ENCODE data around the gene POLR1D. TPM values are rescaled to one million over a fixed set of nuclear protein-coding genes. Genes with fewer than 3 reads are reported as not detected.

Gene POLR1D
- total RNA-seq, 1 experiment from 2014 or later: 75.6 TPM

GRCh38 chr13:27631665-27632064, 10.0 kb downstream of the POLR1D start:
- ATAC-seq (no peak), DNase-seq (ENCODE audit: low read depth, low spot score) (no peak)
- intact Hi-C loops (cut with micrococcal nuclease; ENCODE audit: unreplicated experiment) (no loop called here), in situ Hi-C loops (cut with HindIII; ENCODE audit: low pct_unique_long_range_greater_than_20kb, low sequenced_read_pairs) (no loop called here)
- no TSS peak for BruUV-seq (replicated peaks)
- peaks cover 5% of the 10 kb centered on the region for H3K4me1 ChIP-seq (ENCODE audit: control insufficient read depth, insufficient read depth, low read length)
- POLR2A ChIA-PET: no interaction called here
- no peaks in the 10 kb centered on the region for H3K9me3 ChIP-seq (ENCODE audit: control insufficient read depth, insufficient read depth, low read depth, low read length)
- no peaks in the 10 kb centered on the region; the same call in 1 of the 2 replicates for H3K36me3 ChIP-seq (ENCODE audit: control insufficient read depth, insufficient read depth, low read length)
- H3K4me3 ChIP-seq (ENCODE audit: low read depth in 2 of 2, low read length in 2 of 2): no peak overlapping the region
- no peaks in the 10 kb centered on the region for H3K27me3 ChIP-seq (ENCODE audit: control insufficient read depth, insufficient read depth, low read length)
- CTCF ChIA-PET: no interaction called here
- no peak overlapping the region for H3K27ac ChIP-seq (ENCODE audit: low read length)
- TF ChIP-seq SIN3A (IDR thresholded peaks at IDR 0.05; ENCODE audit: borderline replicate concordance, insufficient read depth, low read depth, low read length) (no peak), REST (IDR thresholded peaks at IDR 0.05; ENCODE audit: insufficient read depth in 1 of 2, low read depth in 2 of 2, low read length in 1 of 2) (no peak)

- Histone ChIP-seq H3K27ac (ENCODE audit: low read length) (no peak overlapping the region), H3K27me3 (ENCODE audit: control insufficient read depth, insufficient read depth, low read length) (no peaks in the 10 kb centered on the region), H3K9me3 (ENCODE audit: control insufficient read depth, insufficient read depth, low read depth, low read length) (no peaks in the 10 kb centered on the region), H3K36me3 (ENCODE audit: control insufficient read depth, insufficient read depth, low read length) (no peaks in the 10 kb centered on the region; the same call in 1 of the 2 replicates), H3K4me1 (ENCODE audit: control insufficient read depth, insufficient read depth, low read length) (peaks cover 5% of the 10 kb centered on the region), H3K4me3 (ENCODE audit: low read depth in 2 of 2, low read length in 2 of 2) (no peak overlapping the region)
- DNase-seq (ENCODE audit: low read depth, low spot score) (no peak), ATAC-seq (no peak)
- intact Hi-C loops (cut with micrococcal nuclease; ENCODE audit: unreplicated experiment) (no loop called here), in situ Hi-C loops (cut with HindIII; ENCODE audit: low pct_unique_long_range_greater_than_20kb, low sequenced_read_pairs) (no loop called here)
- POLR2A ChIA-PET: no interaction called here
- CTCF ChIA-PET: no interaction called here
- no peak for TF ChIP-seq REST (IDR thresholded peaks at IDR 0.05; ENCODE audit: insufficient read depth in 1 of 2, low read depth in 2 of 2, low read length in 1 of 2)
- no peak for TF ChIP-seq SIN3A (IDR thresholded peaks at IDR 0.05; ENCODE audit: borderline replicate concordance, insufficient read depth, low read depth, low read length)
- TF ChIP-seq POLR2AphosphoS5 (IDR thresholded peaks at IDR 0.05; ENCODE audit: low read depth, low read length): no peak
- no peak for TF ChIP-seq CTCF (IDR thresholded peaks at IDR 0.05)
- TF ChIP-seq TCF7L2 (IDR thresholded peaks at IDR 0.05; ENCODE audit: low read depth, low read length): no peak
- no TSS peak for BruUV-seq (replicated peaks)
These were observed 10.5 kb downstream of the POLR1D start for GRCh38 chr13:27632214-27632613.

Data from Panc1 (cell line).